ENCODE data around the gene IGF2BP2.

DNA sequence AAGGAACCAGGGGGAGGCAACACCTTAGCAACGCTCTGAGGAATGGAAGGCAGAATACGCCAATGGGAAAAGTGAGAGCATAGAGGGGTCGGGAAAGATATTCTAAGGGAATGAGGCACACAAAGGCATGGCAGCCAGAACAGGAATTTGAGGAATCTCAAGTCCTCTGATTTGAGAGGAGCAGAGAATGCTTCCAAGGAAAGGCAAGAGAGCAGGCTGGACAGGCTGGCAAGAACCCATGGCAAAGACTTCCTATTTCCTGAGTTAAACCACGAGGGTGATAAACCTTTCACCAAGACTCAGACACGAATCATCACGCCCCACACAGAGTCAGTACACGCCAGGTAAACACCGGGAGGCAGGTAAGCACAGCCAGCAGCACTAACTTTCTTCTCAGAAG, 109.8 kb downstream of the IGF2BP2 start:
- TF ChIP-seq, protein P1, sequence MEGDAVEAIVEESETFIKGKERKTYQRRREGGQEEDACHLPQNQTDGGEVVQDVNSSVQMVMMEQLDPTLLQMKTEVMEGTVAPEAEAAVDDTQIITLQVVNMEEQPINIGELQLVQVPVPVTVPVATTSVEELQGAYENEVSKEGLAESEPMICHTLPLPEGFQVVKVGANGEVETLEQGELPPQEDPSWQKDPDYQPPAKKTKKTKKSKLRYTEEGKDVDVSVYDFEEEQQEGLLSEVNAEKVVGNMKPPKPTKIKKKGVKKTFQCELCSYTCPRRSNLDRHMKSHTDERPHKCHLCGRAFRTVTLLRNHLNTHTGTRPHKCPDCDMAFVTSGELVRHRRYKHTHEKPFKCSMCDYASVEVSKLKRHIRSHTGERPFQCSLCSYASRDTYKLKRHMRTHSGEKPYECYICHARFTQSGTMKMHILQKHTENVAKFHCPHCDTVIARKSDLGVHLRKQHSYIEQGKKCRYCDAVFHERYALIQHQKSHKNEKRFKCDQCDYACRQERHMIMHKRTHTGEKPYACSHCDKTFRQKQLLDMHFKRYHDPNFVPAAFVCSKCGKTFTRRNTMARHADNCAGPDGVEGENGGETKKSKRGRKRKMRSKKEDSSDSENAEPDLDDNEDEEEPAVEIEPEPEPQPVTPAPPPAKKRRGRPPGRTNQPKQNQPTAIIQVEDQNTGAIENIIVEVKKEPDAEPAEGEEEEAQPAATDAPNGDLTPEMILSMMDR (IDR thresholded peaks at IDR 0.05) = no peak
- TF ChIP-seq POLR2A (IDR thresholded peaks at IDR 0.05) = no peak
